ENCODE results near the gene CDCA7. TPM values are rescaled to one million over a fixed set of nuclear protein-coding genes. Genes with fewer than 3 reads are reported as not detected.

The CDCA7 gene
- total RNA-seq, 1 experiment from 2014 or later, result 50.3 TPM

- Mint-ChIP-seq H3K27me3 (ENCODE audit: low read depth) (peaks cover 4% of the 10 kb centered on the region), H3K4me3 (no peak overlapping the region), H3K27ac (no peak overlapping the region), H3K4me1 (peaks cover 22% of the 10 kb centered on the region in 2 experiments), H3K9me3 (peaks cover 17 to 26% of the 10 kb centered on the region in 2 experiments), H3K36me3 (ENCODE audit: insufficient read depth in 1 of 3, low read depth in 3 of 3) (peaks cover 14 to 18% (median 18%) of the 10 kb centered on the region in 3 experiments)
- H2AK5ac ChIP-seq (ENCODE audit: insufficient read length, low read length), result no peak overlapping the region
- TF ChIP-seq CTCF (conservative IDR thresholded peaks at IDR 0.05), result no peak
- H4K5ac ChIP-seq (ENCODE audit: insufficient read length, low read depth, low read length), result no peak overlapping the region
- H2BK12ac ChIP-seq (ENCODE audit: insufficient read length, low read depth, low read length), result no peak overlapping the region
- peaks cover 4% of the 10 kb centered on the region; the same call in 1 of the 2 replicates for H3K79me2 ChIP-seq (ENCODE audit: insufficient read depth, low read length)
- H2AFZ ChIP-seq (ENCODE audit: low read length), result no peak overlapping the region
- no peak overlapping the region for H3K27ac ChIP-seq (ENCODE audit: insufficient read length, low read depth, low read length)
- H2BK20ac ChIP-seq (ENCODE audit: low read depth, low read length, poor library complexity, severe bottlenecking), result no peak overlapping the region
- no peaks in the 10 kb centered on the region for H3K27me3 ChIP-seq (ENCODE audit: insufficient read depth, low read length)
- no peaks in the 10 kb centered on the region for H4K20me1 ChIP-seq (ENCODE audit: control insufficient read depth, insufficient read depth, insufficient read length)
- no peak overlapping the region for H3T11ph ChIP-seq (ENCODE audit: low read length)
- peaks cover 9% of the 10 kb centered on the region for H3K23me2 ChIP-seq (ENCODE audit: insufficient read length, low read depth, low read length, poor library complexity, severe bottlenecking)
- no peak overlapping the region for H3K18ac ChIP-seq (ENCODE audit: insufficient read length, low read depth, low read length)
- H3K9me3 ChIP-seq (ENCODE audit: control insufficient read depth, low read depth, low read length), result no peaks in the 10 kb centered on the region
- no peak overlapping the region for H3K4ac ChIP-seq (ENCODE audit: low read depth, low read length)
- no peak overlapping the region for H3K14ac ChIP-seq (ENCODE audit: insufficient read depth, low read length)
- no peak overlapping the region for H2BK5ac ChIP-seq (ENCODE audit: insufficient read length, low read length)
- H3K4me2 ChIP-seq (ENCODE audit: insufficient read depth, insufficient read length, low read length), result no peak overlapping the region
- no peak overlapping the region for H3K56ac ChIP-seq (ENCODE audit: insufficient read length, low read depth, low read length)
- H3K4me1 ChIP-seq (ENCODE audit: insufficient read depth, low read length), result peaks cover 2% of the 10 kb centered on the region; the same call in 1 of the 2 replicates
- no peak for DNase-seq
- H2BK120ac ChIP-seq (ENCODE audit: low read depth, low read length, poor library complexity, severe bottlenecking), result no peak overlapping the region
- no CpG with 5 or more reads among the region's 2 CpGs for WGBS (ENCODE audit: extremely low coverage, insufficient read length, low lambda C conversion rate)
- H3K79me1 ChIP-seq (ENCODE audit: insufficient read depth, low read depth, low read length, poor library complexity, severe bottlenecking), result no peaks in the 10 kb centered on the region
- no peak overlapping the region for H4K8ac ChIP-seq (replicated peaks; ENCODE audit: insufficient read length, low read depth, low read length)
- no peak overlapping the region for H3K23ac ChIP-seq (ENCODE audit: insufficient read length, low read depth, low read length)
- no peak overlapping the region for H4K91ac ChIP-seq (ENCODE audit: insufficient read length, low read depth, low read length)
- no peak overlapping the region for H3K9ac ChIP-seq (ENCODE audit: extremely low read depth, insufficient read length, low read length)
- H2BK15ac ChIP-seq (ENCODE audit: low read depth, low read length), result no peak overlapping the region
These were observed 4.3 kb upstream of the CDCA7 start for GRCh38 chr2:173350383-173350782.

Measured in H9 (cell line).